Measurements from ENCODE around the gene IFTAP. TPM values are rescaled to one million over a fixed set of nuclear protein-coding genes. Genes with fewer than 3 reads are reported as not detected.

IFTAP gene
- polyA plus RNA-seq, 1 of the 3 experiments (the other 2 are of a cell fraction), result 21.8 TPM

GRCh38 chr11:36683818-36684217, 89.5 kb downstream of the IFTAP start (continued):
- TF ChIP-seq USF2 (IDR thresholded peaks at IDR 0.05; ENCODE audit: borderline replicate concordance, low read depth, low read length) (no peak), TAF1 (IDR thresholded peaks at IDR 0.05; ENCODE audit: borderline replicate concordance, low read depth, low read length) (no peak), REST (IDR thresholded peaks at IDR 0.05; ENCODE audit: low read depth, low read length) (no peak), YY1 (IDR thresholded peaks at IDR 0.05; ENCODE audit: low read depth) (no peak)

GRCh38 chr11:36684840-36685801, 90.8 kb downstream of the IFTAP start:
- no peak overlapping the region for H2AFZ ChIP-seq (ENCODE audit: low read depth)
- no peaks in the 10 kb centered on the region for H3K9me3 ChIP-seq
- no peak overlapping the region for H3K4me2 ChIP-seq
- no peaks in the 10 kb centered on the region; a peak in 1 of 4 replicates for H3K4me1 ChIP-seq (ENCODE audit: control insufficient read depth in 1 of 2, insufficient read depth in 2 of 2, low read depth in 1 of 2, low read length in 1 of 2)
- ChIA-PET CTCF (interaction anchor here (0.9 to 1.8 kb wide), 6 partner anchors 11 to 124 kb away, joined by 3 to 7 read pairs (median 4); no protein-coding TSS in a partner anchor), POLR2A (no interaction called here)
- H3K27ac ChIP-seq (ENCODE audit: low read depth in 2 of 2, low read length in 1 of 2), result no peak overlapping the region
- H3K9me2 ChIP-seq, result no peaks in the 10 kb centered on the region
- no peaks in the 10 kb centered on the region for H4K20me1 ChIP-seq (ENCODE audit: insufficient read depth)
- WGBS (ENCODE audit: low lambda C conversion rate), result 39% methylated on average over 10 of the region's 12 CpGs
- H3K79me2 ChIP-seq (ENCODE audit: insufficient read depth), result no peaks in the 10 kb centered on the region
- DNase-seq, result no peak
- no peak for TF ChIP-seq FOXM1 (IDR thresholded peaks at IDR 0.05; ENCODE audit: low read depth)
- TF ChIP-seq IRF3 (IDR thresholded peaks at IDR 0.05; ENCODE audit: low read depth, low read length), result no peak
- no peak for TF ChIP-seq TAF1 (IDR thresholded peaks at IDR 0.05; ENCODE audit: borderline replicate concordance, low read depth, low read length)
- TF ChIP-seq USF2 (IDR thresholded peaks at IDR 0.05; ENCODE audit: borderline replicate concordance, low read depth, low read length), result no peak
- no peak for TF ChIP-seq JUND (IDR thresholded peaks at IDR 0.05)
- TF ChIP-seq GABPA (IDR thresholded peaks at IDR 0.05; ENCODE audit: low read depth), result no peak
- no peak for TF ChIP-seq NRF1 (IDR thresholded peaks at IDR 0.05; ENCODE audit: low read depth, low read length)
- no peak for TF ChIP-seq ZBTB33 (IDR thresholded peaks at IDR 0.05; ENCODE audit: borderline replicate concordance, low read depth)
- TF ChIP-seq EZH2phosphoT487 (IDR thresholded peaks at IDR 0.05; ENCODE audit: borderline replicate concordance, low read depth), result no peak
- no peak for TF ChIP-seq TCF12 (IDR thresholded peaks at IDR 0.05)
- TF ChIP-seq USF1 (IDR thresholded peaks at IDR 0.05; ENCODE audit: borderline replicate concordance, low read depth), result no peak
- no peak overlapping the region for H3K4me3 ChIP-seq (ENCODE audit: low read depth in 2 of 2, low read length in 1 of 2)
- H3F3A ChIP-seq (replicated peaks; ENCODE audit: insufficient read depth), result no peaks in the 10 kb centered on the region
- no peak overlapping the region for H3K9ac ChIP-seq
- no peaks in the 10 kb centered on the region; the same call in 1 of the 2 replicates for H3K27me3 ChIP-seq (ENCODE audit: insufficient read depth)
- H3K36me3 ChIP-seq (replicated peaks in 1 of 2; ENCODE audit: control insufficient read depth in 1 of 2, insufficient read depth in 2 of 2, low read length in 1 of 2), result no peaks in the 10 kb centered on the region

Data from SK-N-SH (cell line).